HepG2 (cell line): ENCODE measurements around the gene CCDC88C. TPM values are rescaled to one million over a fixed set of nuclear protein-coding genes. Genes with fewer than 3 reads are reported as not detected.
A peak's percentile ranks its signal among the peaks of the same experiment; 100 is the strongest.

ENCODE experiments used
- ATAC-seq: fragments of 200-7000 bp; cut with Tn5 transposase; 3 replicates; pipeline ENCODE4 v1.9.1; 2020; ENCODE audit warnings: mild to moderate bottlenecking, moderate library complexity
- BruUV-seq: library from RNA; stranded (reverse); fragments of 400-500 nt; replicated peaks from 2 replicates; lab custom pipeline; 2021; lab: Mats Ljungman, UMichigan
- CTCF ChIA-PET: fragments of 300-600 bp; formaldehyde crosslinking; extraction: SDS; loops from one replicate; lab custom pipeline; 2021; ENCODE audit warnings: low total read pairs, inconsistent platforms, low intra/inter-chr PET ratio; lab: Yijun Ruan, JAX
- POLR2A ChIA-PET: fragments of 350-600 bp; sonication (Branson Sonifier 250); formaldehyde crosslinking; loops from one replicate; lab custom pipeline; 2020; ENCODE audit warnings: antibody characterized with exemption, inconsistent platforms; lab: Yijun Ruan, JAX
- DNase-seq: peaks from one replicate; pipeline ENCODE4 v3.0.0-alpha.2; 2015; ENCODE audit warnings: low spot score
- FAIRE-seq: peaks from 3 replicates; lab custom pipeline; 2011; peaks lifted over from hg19 to GRCh38; lab: Jason Lieb, UNC
- H2AFZ ChIP-seq: one replicate; pipeline ENCODE4 v1.6.1; 2011; ENCODE audit warnings: low read length, inconsistent platforms
- H3K27ac ChIP-seq: fragments of 300-600 bp; 3 replicates; pipeline ENCODE4 v1.8.0; 2011; ENCODE audit warnings: mixed run types, mild to moderate bottlenecking, mixed read lengths, low read length, inconsistent platforms; ENCODE audit not compliant: insufficient read depth; ENCODE audit errors: extremely low read length
- H3K27me3 ChIP-seq, 2 experiments: fragments of 200-600 bp in 1 of 2; 2 replicates in 1 of 2; 3 replicates in 1 of 2; pipeline versions ENCODE4 v1.6.0 to v1.8.0; 2011; ENCODE audit warnings: low read length in 2 of 2, mild to moderate bottlenecking in 2 of 2, moderate library complexity in 2 of 2, inconsistent platforms in 1 of 2; ENCODE audit not compliant: insufficient read depth in 2 of 2, control insufficient read depth in 1 of 2
- H3K36me3 ChIP-seq, 2 experiments: fragments of 200-600 bp in 1 of 2; replicated peaks in 1 of 2; 2 replicates in 1 of 2; 3 replicates in 1 of 2; pipeline versions ENCODE4 v1.5.1 to v1.8.0; 2011; ENCODE audit warnings: low read length in 2 of 2, inconsistent platforms in 1 of 2; ENCODE audit not compliant: insufficient read depth in 2 of 2, control insufficient read depth in 1 of 2
- H3K4me1 ChIP-seq: 2 replicates; pipeline ENCODE4 v1.5.1; 2012; ENCODE audit warnings: low read length, inconsistent platforms; ENCODE audit not compliant: insufficient read depth
- H3K4me2 ChIP-seq: 2 replicates; pipeline ENCODE4 v1.6.0; 2011; ENCODE audit warnings: low read depth, low read length, inconsistent platforms
- H3K4me3 ChIP-seq, 3 experiments: fragments of 200-600 bp in 1 of 3; sonication (generic), shearing (Covaris generic) in 1 of 3; replicated peaks in 1 of 3; 2 replicates each; pipeline ENCODE4 v1.5.1; 2011 to 2016; ENCODE audit warnings: low read length in 3 of 3, inconsistent platforms in 2 of 3, low read depth in 2 of 3, mild to moderate bottlenecking in 2 of 3, control low read depth in 1 of 3, mixed read lengths in 1 of 3; ENCODE audit not compliant: insufficient read depth in 1 of 3
- H3K79me2 ChIP-seq: one replicate; pipeline ENCODE4 v1.6.1; 2011; ENCODE audit warnings: low read length, inconsistent platforms; ENCODE audit not compliant: insufficient read depth
- H3K9ac ChIP-seq: 2 replicates; pipeline ENCODE4 v1.6.0; 2011; ENCODE audit warnings: mild to moderate bottlenecking, low read depth, low read length, inconsistent platforms; ENCODE audit not compliant: insufficient read depth
- H3K9me3 ChIP-seq: 2 replicates; pipeline ENCODE4 v1.5.1; 2012; ENCODE audit warnings: mild to moderate bottlenecking, low read length
- H4K20me1 ChIP-seq: 2 replicates; pipeline ENCODE4 v1.6.0; 2011; ENCODE audit warnings: inconsistent platforms, mild to moderate bottlenecking, low read length, moderate library complexity; ENCODE audit not compliant: insufficient read depth
- ELF1 ChIP-seq: sonication (generic); formaldehyde crosslinking; IDR thresholded peaks from 2 replicates; pipeline ENCODE4 v1.4.0; 2020; ENCODE audit warnings: missing genetic modification reagents
- FOXP1 ChIP-seq, 2 experiments: fragments of 450-650 bp in 1 of 2; IDR thresholded peaks; 2 replicates each; pipeline ENCODE4 v1.6.1; 2017 to 2018; ENCODE audit warnings: antibody characterized with exemption in 1 of 2
- GLMP ChIP-seq: sonication (generic); formaldehyde crosslinking; IDR thresholded peaks from 2 replicates; pipeline ENCODE4 v1.9.0; 2021; ENCODE audit warnings: missing genetic modification reagents, mild to moderate bottlenecking, borderline replicate concordance
- MIER3 ChIP-seq: IDR thresholded peaks from 2 replicates; pipeline ENCODE4 v1.6.1; 2016; ENCODE audit warnings: missing compliant biosample characterization, borderline replicate concordance
- NFKBIZ ChIP-seq: IDR thresholded peaks from 2 replicates; pipeline ENCODE4 v1.6.1; 2018; ENCODE audit warnings: missing genetic modification reagents, missing compliant biosample characterization
- NR2F6 ChIP-seq, 2 experiments: IDR thresholded peaks; 2 replicates each; pipeline ENCODE4 v1.6.1; 2016; ENCODE audit warnings: antibody characterized with exemption in 1 of 2, mild to moderate bottlenecking in 1 of 2
- POGK ChIP-seq: sonication (generic); formaldehyde crosslinking; conservative IDR thresholded peaks from 2 replicates; pipeline ENCODE4 v1.8.0; 2022; ENCODE audit warnings: mild to moderate bottlenecking, moderate library complexity, missing genetic modification reagents
- PRPF4 ChIP-seq: fragments of 200-400 bp; formaldehyde crosslinking; IDR thresholded peaks from 2 replicates; pipeline ENCODE4 v1.6.1; 2016; ENCODE audit warnings: low read length, low read depth; ENCODE audit not compliant: poor library complexity, severe bottlenecking
- SMAD3 ChIP-seq: sonication (generic); formaldehyde crosslinking; IDR thresholded peaks from 2 replicates; pipeline ENCODE4 v1.4.0; 2020; ENCODE audit warnings: missing genetic modification reagents
- SSRP1 ChIP-seq: IDR thresholded peaks from 2 replicates; pipeline ENCODE4 v1.6.1; 2016; ENCODE audit warnings: control low read depth
- STAG1 ChIP-seq: sonication (generic); formaldehyde crosslinking; IDR thresholded peaks from 2 replicates; pipeline ENCODE4 v1.4.0; 2020; ENCODE audit warnings: missing genetic modification reagents
- TAF1 ChIP-seq: sonication (generic); formaldehyde crosslinking; IDR thresholded peaks from 2 replicates; pipeline ENCODE4 v1.4.0; 2020; ENCODE audit warnings: missing genetic modification reagents
- XRCC5 ChIP-seq: fragments of 200-400 bp; formaldehyde crosslinking; optimal IDR thresholded peaks from 2 replicates; pipeline ENCODE3; 2017; ENCODE audit warnings: mild to moderate bottlenecking, low read length
- ZNF276 ChIP-seq: sonication (generic); formaldehyde crosslinking; IDR thresholded peaks from 2 replicates; pipeline ENCODE4 v1.4.0; 2020; ENCODE audit warnings: mild to moderate bottlenecking, low read depth, missing genetic modification reagents
- ZNF354B ChIP-seq: sonication (generic); formaldehyde crosslinking; IDR thresholded peaks from 2 replicates; pipeline ENCODE4 v1.8.0; 2022; ENCODE audit warnings: mild to moderate bottlenecking, missing genetic modification reagents
- ZNF501 ChIP-seq: sonication (generic); formaldehyde crosslinking; IDR thresholded peaks from 2 replicates; pipeline ENCODE4 v1.5.1; 2020; ENCODE audit warnings: mild to moderate bottlenecking, moderate library complexity, missing genetic modification reagents
- ZNF660 ChIP-seq: sonication (generic); formaldehyde crosslinking; IDR thresholded peaks from 2 replicates; pipeline ENCODE4 v1.5.1; 2020; ENCODE audit warnings: mild to moderate bottlenecking, low read depth, missing genetic modification reagents, borderline replicate concordance
- ZNF740 ChIP-seq: sonication (generic); formaldehyde crosslinking; IDR thresholded peaks from 2 replicates; pipeline ENCODE4 v1.4.0; 2020; ENCODE audit warnings: missing genetic modification reagents
- WGBS: methylation state at CpG from one replicate; pipeline ENCODE4 v1.1.6; 2017; ENCODE audit warnings: low lambda C conversion rate; 5-methylcytosine and 5-hydroxymethylcytosine counted together
- in situ Hi-C: cut with HindIII; loops from 2 replicates; pipeline ENCODE4 v1.10.0; 2017; ENCODE audit warnings: low pct_unique_long_range_greater_than_20kb; ENCODE audit not compliant: extremely low pct_ligation_motif_present
- intact Hi-C: fragments of 100-400 bp; cut with micrococcal nuclease; formaldehyde crosslinking; loops from one replicate; pipeline ENCODE4 v1.10.0; 2022; ENCODE audit not compliant: unreplicated experiment
- polyA plus RNA-seq, 8 experiments: library from polyadenylated mRNA; depleted of rRNA in 3 of 8; stranded (reverse) in 7 of 8; unstranded in 1 of 8; fragments of >200 nt; fragmentation: Illumina TruSeq in 4 of 8; extraction: Trizol in 4 of 8; gene quantifications; 2 replicates each; pipeline versions ENCODE4 v1.2.1 to v1.2.3, GENCODE V29; 2011 to 2016; ENCODE audit warnings: low read depth in 4 of 8, missing spikeins in 1 of 8, mixed read lengths in 1 of 8; ENCODE audit not compliant: insufficient read depth in 1 of 8
- total RNA-seq, 5 experiments: library from RNA; depleted of rRNA; stranded (reverse); fragments of >200 nt; fragmentation: Illumina TruSeq; extraction: Trizol; gene quantifications; 2 replicates each; pipeline ENCODE4 v1.2.3, GENCODE V29; 2016; ENCODE audit warnings: low read depth in 1 of 5

CCDC88C gene
- total and polyA plus RNA-seq, 2 of the 13 experiments (the other 11 are each of a cell fraction or from before 2014, with no cell fraction given), result 3.6 to 11.7 TPM

- no peak overlapping the region for H2AFZ ChIP-seq
- no peak overlapping the region for H3K4me2 ChIP-seq
- no peaks in the 10 kb centered on the region for H3K4me1 ChIP-seq
- H3K36me3 ChIP-seq, result peaks cover 15 to 39% of the 10 kb centered on the region in 2 experiments
- H3K9ac ChIP-seq, result no peak overlapping the region
- no peak overlapping the region for H3K4me3 ChIP-seq
- ATAC-seq (peak; percentile 71), DNase-seq (peak; percentile 45), FAIRE-seq (peak; percentile 63)
- BruUV-seq, result no TSS peak
- intact Hi-C loops, result loop anchor here (1.0 kb wide), 1 partner anchor 94 kb away; no protein-coding TSS in a partner anchor
- no peak overlapping the region for H3K27ac ChIP-seq
- ChIA-PET CTCF (interaction anchor here (1.8 to 2.6 kb wide), 2 partner anchors 95 to 103 kb away, joined by 12 to 39 read pairs; partner anchors contain the start of gene CCDC88C), POLR2A (interaction anchor here (1.0 to 1.1 kb wide), 2 partner anchors 94 kb away, joined by 3 to 4 read pairs; partner anchors contain the start of gene CCDC88C)
- H3K9me3 ChIP-seq, result no peaks in the 10 kb centered on the region
- in situ Hi-C loops, result no loop called here
- no peaks in the 10 kb centered on the region for H4K20me1 ChIP-seq
- WGBS, result 77% methylated on average over 18 of the region's 25 CpGs
- H3K79me2 ChIP-seq, result no peaks in the 10 kb centered on the region
- no peaks in the 10 kb centered on the region for H3K27me3 ChIP-seq
- TF ChIP-seq STAG1 (peak; percentile 86), ELF1 (no peak), POGK (no peak), NR2F6 (IDR thresholded peaks at IDR 0.05) (no peak), NR2F6 (CRISPR knock-in tag; IDR thresholded peaks at IDR 0.05) (no peak), ZNF276 (CRISPR knock-in tag) (no peak), ZNF660 (CRISPR knock-in tag) (no peak), ZNF740 (CRISPR knock-in tag) (no peak), ZNF501 (CRISPR knock-in tag) (0 out of 2 replicates have a peak, but pooled peaks have one; percentile 15), NFKBIZ (CRISPR knock-in tag) (no peak), MIER3 (CRISPR knock-in tag) (no peak), GLMP (CRISPR knock-in tag) (no peak), SSRP1 (CRISPR knock-in tag) (no peak), PRPF4 (no peak), ZNF354B (no peak), XRCC5 (peak; percentile 52), SMAD3 (no peak), FOXP1 (IDR thresholded peaks at IDR 0.05) (no peak), FOXP1 (CRISPR knock-in tag; IDR thresholded peaks at IDR 0.05) (no peak), TAF1 (CRISPR knock-in tag) (no peak)
Measured at GRCh38 chr14:91323671-91324605, 93.7 kb downstream of the CCDC88C start.
